ENCODE data around the gene ARGFX. TPM values are rescaled to one million over a fixed set of nuclear protein-coding genes. Genes with fewer than 3 reads are reported as not detected.
A peak's percentile ranks its signal among the peaks of the same experiment; 100 is the strongest.
"Not testable (repeated sequence)": the region's sequence is repeated elsewhere in the genome, so short reads cannot be mapped to it uniquely, and the experiment has no call there.

ARGFX gene
- total RNA-seq (2014; rRNA removed; shearing (Covaris generic)): not detected in 2 replicates
- polyA plus RNA-seq (2014; cell fraction: nucleus; rRNA removed): not detected in 2 replicates

- no peak for DNase-seq (ENCODE audit: extremely low read depth, low read depth)
Observed at GRCh38 chr3:121567649-121568048, at the start of gene ARGFX. TSS of gene ARGFX (plus strand) at chr3:121567949. CDS start at chr3:121570714, 2,765 bp downstream.

- DNase-seq (ENCODE audit: extremely low read depth, low read depth): no peak
Observed at GRCh38 chr3:121517953-121518655, 49.6 kb upstream of the ARGFX start.

- DNase-seq (ENCODE audit: extremely low read depth, low read depth): no peak
Observed at GRCh38 chr3:121520510-121520909, 47.2 kb upstream of the ARGFX start.

- DNase-seq (ENCODE audit: extremely low read depth, low read depth): no peak
Observed at GRCh38 chr3:121529308-121529707, 38.4 kb upstream of the ARGFX start.

- DNase-seq (ENCODE audit: extremely low read depth, low read depth): no peak
Observed at GRCh38 chr3:121531269-121531668, 36.5 kb upstream of the ARGFX start.

GRCh38 chr3:121542924-121543323 is 24.8 kb upstream of the ARGFX start:
- DNase-seq (ENCODE audit: extremely low read depth, low read depth): no peak

- no peak for DNase-seq (ENCODE audit: extremely low read depth, low read depth)
Observed at GRCh38 chr3:121545049-121545573, 22.6 kb upstream of the ARGFX start.

- DNase-seq (ENCODE audit: extremely low read depth, low read depth): peak; percentile 83
Observed at GRCh38 chr3:121545574-121546455, 21.9 kb upstream of the ARGFX start, which contains the start of gene POLQ. TSS of gene POLQ (minus strand) at chr3:121545988. CDS start at chr3:121545877, 111 bp downstream.

GRCh38 chr3:121552379-121552778 is 15.4 kb upstream of the ARGFX start:
- DNase-seq (ENCODE audit: extremely low read depth, low read depth): no peak

GRCh38 chr3:121552797-121553196 is 15.0 kb upstream of the ARGFX start:
- no peak for DNase-seq (ENCODE audit: extremely low read depth, low read depth)

- no peak for DNase-seq (ENCODE audit: extremely low read depth, low read depth)
Observed at GRCh38 chr3:121557426-121557934, 10.3 kb upstream of the ARGFX start.

- no peak for DNase-seq (ENCODE audit: extremely low read depth, low read depth)
Observed at GRCh38 chr3:121562148-121562547, 5.6 kb upstream of the ARGFX start.

GRCh38 chr3:121566773-121567172 is 976 bp upstream of the ARGFX start:
- no peak for DNase-seq (ENCODE audit: extremely low read depth, low read depth)

GRCh38 chr3:121574449-121574848 is 6.7 kb downstream of the ARGFX start:
- DNase-seq (ENCODE audit: extremely low read depth, low read depth): peak; percentile 24

GRCh38 chr3:121581691-121582090 is 13.9 kb downstream of the ARGFX start:
- no peak for DNase-seq (ENCODE audit: extremely low read depth, low read depth)

GRCh38 chr3:121584418-121584817 is 16.7 kb downstream of the ARGFX start:
- no peak for DNase-seq (ENCODE audit: extremely low read depth, low read depth)

- no peak for DNase-seq (ENCODE audit: extremely low read depth, low read depth)
Observed at GRCh38 chr3:121592856-121593702, 25.3 kb downstream of the ARGFX start, which contains the start of gene FBXO40. TSS of gene FBXO40 (plus strand) at chr3:121593379. CDS start at chr3:121620576, 27,197 bp downstream.

- not testable (repeated sequence) for DNase-seq (ENCODE audit: extremely low read depth, low read depth)
Observed at GRCh38 chr3:121593806-121594205, 26.1 kb downstream of the ARGFX start.

- no peak for DNase-seq (ENCODE audit: extremely low read depth, low read depth)
Observed at GRCh38 chr3:121594850-121595249, 27.1 kb downstream of the ARGFX start.
